Fibroblast of villous mesenchyme (primary cell): ENCODE measurements around the gene TMEM132D. TPM values are rescaled to one million over a fixed set of nuclear protein-coding genes. Genes with fewer than 3 reads are reported as not detected.
"Not testable (repeated sequence)": the region's sequence is repeated elsewhere in the genome, so short reads cannot be mapped to it uniquely, and the experiment has no call there.

Experiments
- DNase-seq: peaks from one replicate; pipeline ENCODE4 v3.0.0-alpha.2; 2010; ENCODE audit warnings: low read depth
- H3K4me3 ChIP-seq: 2 replicates; pipeline ENCODE4 v1.5.1; 2011; ENCODE audit warnings: low read depth, mild to moderate bottlenecking, low read length
- CTCF ChIP-seq: IDR thresholded peaks from 2 replicates; pipeline ENCODE4 v1.5.1; 2012; ENCODE audit warnings: low read depth, mild to moderate bottlenecking, low read length; ENCODE audit not compliant: insufficient read depth
- total RNA-seq: library from RNA; depleted of rRNA; stranded (reverse); fragments of >200 nt; gene quantifications from 2 replicates; pipeline ENCODE4 v1.2.3, GENCODE V29; 2012

The TMEM132D gene
- total RNA-seq, 1 donor = not detected

DNA sequence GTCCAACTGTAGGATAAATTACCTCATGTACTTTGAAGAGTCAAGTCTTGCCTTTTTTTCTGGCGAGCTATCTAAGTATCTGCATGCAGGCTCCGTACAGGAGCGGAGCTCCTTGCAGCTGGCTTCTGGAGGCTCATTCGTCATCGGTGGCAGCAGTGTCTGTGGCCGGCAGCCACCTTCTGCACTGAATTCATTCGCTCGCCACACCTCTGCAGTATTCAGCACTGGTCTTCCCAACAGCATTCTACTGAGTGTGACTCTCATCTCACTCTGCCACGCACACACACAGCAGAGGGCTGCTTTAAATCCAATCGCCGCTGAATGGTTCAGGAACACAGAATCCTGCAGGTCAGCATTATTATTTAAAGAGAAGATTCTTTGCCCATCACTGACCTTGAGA lies 850.6 kb downstream of the TMEM132D start:
- no peak for DNase-seq
- TF ChIP-seq CTCF = no peak
- no peak overlapping the region for H3K4me3 ChIP-seq

DNA sequence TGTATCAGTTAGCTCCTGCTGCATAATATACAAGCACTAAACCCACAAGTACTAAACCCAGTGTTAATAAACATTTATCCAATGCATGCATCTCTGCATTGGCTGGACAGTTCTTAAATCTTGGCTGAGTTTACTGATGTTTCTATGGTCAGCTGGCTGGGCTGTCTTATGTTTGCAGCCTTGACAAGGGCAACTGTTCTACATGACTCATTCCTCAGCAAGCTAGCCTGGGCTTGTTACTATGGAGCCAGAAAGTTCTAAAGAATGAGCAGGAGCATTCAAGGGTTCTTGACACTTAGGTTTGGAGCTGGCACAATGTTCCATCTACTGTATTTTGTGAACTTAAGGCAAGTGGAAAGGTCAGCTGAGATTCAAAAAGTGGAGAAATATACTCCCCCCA lies 851.5 kb downstream of the TMEM132D start:
- TF ChIP-seq CTCF = no peak
- DNase-seq = no peak
- no peak overlapping the region for H3K4me3 ChIP-seq

GRCh38 chr12:129049917-129050316 lies 853.9 kb downstream of the TMEM132D start:
- no peak overlapping the region for H3K4me3 ChIP-seq
- no peak for TF ChIP-seq CTCF
- no peak for DNase-seq

DNA sequence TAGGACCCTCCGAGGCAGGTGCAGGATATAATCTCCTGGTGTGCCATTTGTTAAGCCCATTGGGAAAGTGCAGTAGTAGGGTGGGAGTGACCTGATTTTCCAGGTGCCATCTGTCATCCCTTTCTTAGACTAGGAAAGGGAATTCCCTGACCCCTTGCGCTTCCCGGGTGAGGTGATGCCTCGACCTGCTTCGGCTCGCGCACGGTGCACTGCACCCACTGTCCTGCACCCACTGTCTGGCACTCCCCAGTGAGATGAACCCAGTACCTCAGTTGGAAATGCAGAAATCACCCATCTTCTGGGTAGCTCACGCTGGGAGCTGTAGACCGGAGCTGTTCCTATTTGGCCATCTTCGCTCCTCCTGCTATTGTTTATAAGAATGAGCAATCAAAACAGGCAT lies 860.5 kb downstream of the TMEM132D start:
- not testable (repeated sequence) for H3K4me3 ChIP-seq, DNase-seq

GRCh38 chr12:129036135-129036534 lies 867.7 kb downstream of the TMEM132D start:
- TF ChIP-seq CTCF = no peak
- H3K4me3 ChIP-seq = no peak overlapping the region
- DNase-seq = no peak

- no peak overlapping the region for H3K4me3 ChIP-seq
- TF ChIP-seq CTCF = no peak
- no peak for DNase-seq
Observed at GRCh38 chr12:129034558-129035289, 869.1 kb downstream of the TMEM132D start.

GRCh38 chr12:129028844-129029243 lies 875.0 kb downstream of the TMEM132D start:
- no peak for TF ChIP-seq CTCF
- no peak for DNase-seq
- no peak overlapping the region for H3K4me3 ChIP-seq
